GM11168 (cell line): Measurements from ENCODE around the gene TRIP13.
"Not testable (repeated sequence)": the region's sequence is repeated elsewhere in the genome, so short reads cannot be mapped to it uniquely, and the experiment has no call there.

Source experiments
- in situ Hi-C: fragments of 300-500 bp; cut with MboI; formaldehyde crosslinking; loops from one replicate; pipeline ENCODE4 v1.12.0; 2022; ENCODE audit warnings: low sequenced_read_pairs; ENCODE audit not compliant: unreplicated experiment

Gene TRIP13

DNA sequence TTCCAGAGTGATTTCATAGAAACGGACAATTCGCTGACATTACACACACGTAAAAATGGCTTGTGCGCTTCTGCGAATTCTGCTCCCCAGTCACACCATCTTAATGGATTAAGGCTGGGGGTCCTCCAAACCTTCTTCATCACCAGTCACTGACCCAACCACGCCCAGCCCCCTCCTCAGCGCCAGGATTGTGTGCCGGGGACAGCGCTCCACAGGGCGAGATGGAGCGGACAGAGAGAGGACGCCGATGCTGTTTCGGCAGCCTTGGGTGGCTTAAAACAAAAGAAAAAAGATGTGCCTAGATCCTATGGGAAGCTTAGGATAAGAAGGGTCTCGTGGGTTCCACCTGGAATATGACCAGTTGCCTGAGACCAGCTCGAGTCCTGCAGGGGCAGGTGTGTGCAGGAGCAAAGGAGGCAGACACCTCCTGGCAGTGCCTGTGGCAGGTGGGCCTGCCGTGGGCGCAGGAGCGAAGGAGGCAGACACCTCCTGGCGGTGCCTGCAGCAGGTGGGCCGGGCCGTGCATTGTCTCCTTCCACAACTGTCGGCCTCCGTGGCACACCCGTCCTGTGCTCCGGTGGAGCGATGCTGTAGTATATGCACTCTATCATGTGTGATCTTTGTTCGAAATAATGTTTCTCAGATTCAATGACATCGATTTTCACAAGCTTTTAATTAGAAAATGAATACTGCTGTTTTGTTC lies 20.9 kb upstream of the TRIP13 start:
- in situ Hi-C loops, result no loop called here

DNA sequence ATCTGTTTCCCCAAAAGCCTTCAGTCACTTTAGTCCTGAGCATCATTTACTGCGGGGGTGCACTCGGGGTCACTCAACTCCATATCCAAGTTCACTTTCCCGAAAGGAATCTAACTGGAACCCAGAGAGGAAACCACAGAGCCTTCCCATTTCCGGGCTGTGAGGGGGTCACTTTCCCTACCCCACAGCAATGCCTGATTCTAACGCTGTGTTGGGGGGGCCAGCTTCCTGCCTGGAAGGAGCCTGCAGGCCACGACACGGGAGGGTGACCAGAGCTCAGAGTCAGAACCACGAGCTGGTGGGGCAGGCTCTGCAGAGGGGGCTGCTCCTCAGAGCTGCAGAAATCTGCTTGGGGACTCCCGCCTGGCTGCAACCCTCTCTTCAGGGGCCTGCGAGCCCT lies 20.4 kb upstream of the TRIP13 start:
- in situ Hi-C loops, result no loop called here

DNA sequence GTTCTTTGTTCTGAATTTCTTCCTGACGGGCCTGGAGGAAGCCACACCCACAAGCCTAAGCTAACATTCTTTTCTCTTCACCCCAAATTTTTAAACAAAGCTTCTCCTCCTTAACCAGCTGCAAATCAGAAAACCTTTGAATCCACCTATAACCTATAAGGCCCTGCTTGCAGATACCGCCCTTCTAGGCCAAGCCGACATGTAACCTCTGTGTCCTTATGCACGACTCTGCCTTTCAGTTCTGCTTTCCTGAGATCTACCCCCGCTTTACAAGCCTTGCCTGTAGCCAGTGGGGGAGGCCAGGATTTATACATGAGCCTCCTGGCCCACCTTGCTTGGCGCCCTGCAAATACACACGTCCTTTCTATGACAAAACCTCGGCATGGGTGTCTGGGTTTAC lies 19.4 kb upstream of the TRIP13 start:
- in situ Hi-C loops, result no loop called here

DNA sequence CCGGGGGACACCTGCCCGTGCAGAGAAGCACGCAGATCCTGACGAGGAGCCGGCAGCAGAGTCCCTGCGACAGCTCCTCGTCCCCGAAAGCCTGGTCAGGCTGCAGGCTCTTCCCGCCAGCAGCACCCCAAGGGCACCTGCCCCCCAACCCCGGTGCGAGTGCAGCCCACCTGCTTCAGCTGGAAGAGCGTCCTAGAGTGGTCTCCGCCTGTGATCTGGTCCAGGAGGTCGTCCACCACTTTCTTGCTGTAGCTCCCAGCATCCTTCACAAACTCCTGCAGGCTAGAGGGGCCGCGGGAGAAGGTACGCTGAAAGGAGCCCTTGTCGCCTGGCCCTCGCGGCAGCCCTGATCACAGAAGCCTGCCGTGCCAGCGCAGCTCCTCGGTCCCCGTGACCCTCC lies 16.8 kb upstream of the TRIP13 start:
- in situ Hi-C loops, result no loop called here

DNA sequence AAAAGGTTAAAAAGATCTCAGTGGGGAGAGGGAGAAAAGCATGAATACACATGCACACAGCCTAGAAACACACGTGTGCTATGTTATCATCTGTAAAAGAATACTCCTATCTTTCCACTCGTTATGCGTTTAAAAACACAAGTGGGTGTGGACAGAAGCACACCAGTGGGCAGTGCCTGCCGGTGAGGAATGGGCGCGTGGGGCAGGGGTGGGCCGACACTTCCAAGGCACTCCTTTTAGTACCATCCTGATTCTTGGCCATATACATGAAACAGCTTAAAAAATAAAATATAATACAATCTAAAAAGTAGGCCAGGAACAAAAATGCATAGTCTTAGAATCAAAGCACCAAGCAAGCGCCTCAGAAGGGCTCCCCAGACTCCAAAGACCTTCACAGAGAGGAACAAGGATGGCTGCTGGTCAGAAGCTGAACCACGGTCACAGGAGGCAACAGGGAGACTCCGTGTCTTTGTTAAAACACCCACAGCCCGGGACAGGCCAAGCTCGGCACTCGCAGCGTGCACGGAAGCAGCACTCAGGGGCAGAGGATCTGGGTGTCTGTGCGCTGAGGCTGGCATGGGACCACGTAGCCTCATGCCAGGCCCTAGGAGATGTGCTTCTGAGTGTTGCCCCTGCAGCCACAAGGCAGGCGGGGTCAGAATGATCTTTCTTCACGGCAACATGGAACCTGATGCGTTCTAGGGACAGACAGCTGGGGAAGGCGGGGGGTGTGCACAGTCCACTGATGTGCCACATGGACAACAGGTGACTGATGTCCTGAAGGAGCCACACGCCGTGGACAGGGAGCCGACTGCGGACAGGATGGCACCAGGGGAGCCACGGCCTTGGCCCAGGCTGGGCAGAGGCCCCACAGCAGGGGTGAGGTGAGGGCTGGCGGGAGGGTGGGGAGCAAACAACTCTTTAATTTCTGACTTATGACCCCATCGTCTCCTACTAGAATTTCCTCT lies 16.0 kb upstream of the TRIP13 start:
- in situ Hi-C loops, result no loop called here

DNA sequence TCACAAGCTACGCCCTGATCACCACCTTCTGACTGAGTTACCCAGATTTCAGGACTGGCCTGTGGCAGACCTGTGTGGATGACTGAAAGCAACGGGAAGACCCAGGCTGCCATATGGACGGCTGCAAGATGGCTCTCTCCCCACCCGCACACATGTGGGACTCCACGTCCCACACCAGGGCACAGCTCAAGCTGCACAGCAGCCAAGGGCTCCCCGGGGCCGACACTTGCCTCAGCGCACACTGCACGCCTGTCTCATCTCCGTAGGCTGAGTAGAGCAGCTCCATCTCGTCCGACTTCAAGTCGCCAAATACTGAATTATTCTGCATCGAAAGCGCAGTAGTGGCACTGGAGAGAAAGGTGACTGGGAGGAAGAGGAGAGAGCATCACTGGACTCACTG lies 14.6 kb upstream of the TRIP13 start:
- in situ Hi-C loops, result no loop called here

DNA sequence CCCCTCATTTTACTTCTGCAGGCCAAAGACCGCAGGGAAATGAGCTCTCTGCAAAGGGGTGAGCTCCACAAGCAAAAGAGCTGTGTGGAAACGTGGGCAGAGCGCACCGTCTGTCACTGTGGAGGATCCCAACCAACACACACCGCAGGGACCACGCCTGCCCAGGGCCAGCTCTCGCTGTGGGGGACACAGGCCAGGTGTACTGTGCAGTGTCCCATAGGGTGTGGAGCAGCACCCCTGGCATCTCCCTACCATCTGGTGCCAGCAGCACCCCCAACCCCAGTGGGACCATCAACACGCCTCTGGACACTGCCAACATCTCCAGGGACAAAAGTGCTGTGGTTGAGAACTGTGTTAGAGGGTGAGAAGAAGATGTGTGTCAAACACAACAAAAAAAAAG lies 14.0 kb upstream of the TRIP13 start:
- in situ Hi-C loops, result not testable (repeated sequence)

DNA sequence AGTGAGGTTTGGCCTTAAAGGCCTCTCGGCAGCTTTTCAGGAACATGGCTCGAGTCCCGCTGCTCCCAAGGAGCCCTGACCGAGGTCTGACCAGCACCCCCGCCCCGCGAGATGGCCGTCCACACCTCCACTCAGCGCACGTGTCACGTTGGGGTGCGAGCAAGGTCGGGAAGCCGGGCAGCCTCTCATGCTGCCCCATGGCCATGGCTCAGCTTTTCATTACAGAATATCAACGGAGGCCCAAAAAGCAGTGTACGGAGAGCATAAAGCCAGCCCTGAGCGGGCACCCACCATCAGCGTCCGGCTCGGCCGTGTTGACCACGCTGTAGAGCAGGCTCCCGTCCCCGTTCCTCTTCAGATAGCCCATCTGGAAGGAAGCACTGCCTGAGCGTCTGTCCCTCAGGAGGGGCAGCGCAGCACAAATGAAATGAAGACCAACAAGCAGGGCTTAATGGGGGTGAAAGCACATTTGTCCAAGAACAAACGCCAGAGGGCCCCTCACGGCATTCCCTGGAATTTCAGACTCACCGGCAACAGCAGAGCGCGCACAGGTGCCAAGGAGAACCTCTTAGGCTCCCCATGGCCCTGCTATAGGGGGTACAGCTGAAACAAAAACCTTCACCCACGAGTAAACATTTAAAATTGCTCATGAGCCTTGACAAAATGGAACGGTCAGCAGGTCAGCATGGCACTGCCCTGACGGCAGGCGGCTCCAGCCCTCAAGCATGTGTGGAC lies 11.7 kb upstream of the TRIP13 start:
- in situ Hi-C loops, result no loop called here

DNA sequence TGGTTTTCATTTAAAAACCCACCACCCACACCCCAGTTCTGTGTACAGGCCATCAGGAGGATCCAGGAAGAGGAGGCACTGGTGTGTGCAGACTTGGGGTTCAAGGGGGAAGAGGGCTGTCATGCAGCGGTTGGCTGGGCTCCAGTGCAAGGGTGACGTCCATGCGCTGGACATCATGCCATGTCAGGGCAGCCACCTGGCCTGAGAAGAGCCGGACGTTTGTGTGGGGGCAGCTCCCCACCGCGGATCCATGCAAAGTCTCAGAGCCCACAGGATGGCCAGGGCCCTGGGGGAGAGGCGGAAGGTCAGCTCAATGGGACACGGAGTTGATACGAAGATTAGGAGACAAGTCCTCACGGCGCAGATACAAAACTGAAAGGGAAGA lies 11.1 kb upstream of the TRIP13 start:
- in situ Hi-C loops, result no loop called here

DNA sequence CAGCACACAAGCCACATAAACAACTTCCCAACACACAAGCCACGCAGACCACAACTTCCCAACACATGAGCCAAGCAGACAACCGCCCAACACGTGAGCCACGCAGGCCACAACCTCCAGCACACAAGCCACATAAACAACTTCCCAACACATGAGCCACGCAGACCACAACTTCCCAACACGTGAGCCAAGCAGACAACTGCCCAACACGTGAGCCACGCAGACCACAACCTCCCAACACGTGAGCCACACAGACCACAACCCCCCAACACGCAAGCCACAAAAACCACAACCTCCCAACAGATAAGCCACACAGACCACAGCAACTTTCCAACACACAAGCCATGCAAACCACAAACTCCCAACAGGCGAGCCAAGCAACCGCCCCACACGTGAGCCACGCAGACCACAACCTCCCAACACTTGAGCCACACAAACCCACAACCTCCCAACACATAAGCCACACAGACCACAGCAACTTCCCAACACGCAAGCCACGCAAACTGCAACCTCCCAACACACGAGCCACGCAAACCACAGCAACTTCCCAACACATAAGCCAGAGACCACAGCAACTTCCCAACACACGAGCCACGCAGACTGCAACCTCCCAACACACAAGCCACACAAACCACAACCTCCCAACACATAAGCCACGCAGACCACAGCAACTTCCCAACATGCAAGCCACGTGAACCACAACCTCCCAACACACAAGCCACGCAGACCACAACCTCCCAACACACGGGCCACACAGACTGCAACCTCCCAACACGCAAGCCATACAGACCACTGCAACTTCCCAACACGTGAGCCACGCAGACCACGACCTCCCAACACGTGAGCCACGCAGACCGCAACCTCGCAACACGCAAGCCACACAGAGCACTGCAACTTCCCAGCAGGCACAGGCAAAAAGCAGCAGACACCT lies 10.2 kb upstream of the TRIP13 start:
- in situ Hi-C loops, result no loop called here

DNA sequence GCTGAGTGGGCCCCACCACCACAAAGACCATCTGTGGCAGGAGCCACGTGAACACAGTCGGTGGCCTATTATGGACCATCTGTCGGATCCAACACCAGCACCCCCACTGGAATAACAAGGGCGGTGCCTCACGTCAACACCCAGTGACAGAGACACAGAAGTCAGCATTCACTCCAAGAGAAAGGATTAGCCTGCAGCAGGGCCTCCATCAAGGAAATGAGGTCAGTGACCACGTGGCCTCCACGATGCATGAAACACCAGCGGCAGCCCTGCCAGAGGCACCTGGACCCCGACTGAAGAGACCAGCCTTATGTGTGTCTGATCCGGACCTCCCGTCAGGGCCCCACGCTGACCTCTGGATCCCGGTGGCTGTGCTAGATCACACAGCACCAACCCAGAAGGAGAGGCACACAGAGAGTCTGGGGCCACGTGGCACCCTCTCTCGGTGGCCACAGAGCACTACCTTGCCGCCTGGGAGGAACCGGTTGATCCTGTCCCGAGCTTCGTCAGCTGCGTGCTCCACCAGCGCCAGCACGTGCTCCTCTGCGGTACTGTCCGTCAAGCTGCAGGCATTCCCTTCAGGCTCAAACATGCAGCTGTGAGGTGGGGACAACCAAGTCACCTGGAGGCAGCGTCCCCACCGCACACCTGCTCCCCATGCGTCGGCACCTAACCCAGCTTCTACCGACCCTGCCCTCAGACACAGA lies 9.1 kb upstream of the TRIP13 start:
- in situ Hi-C loops, result no loop called here

DNA sequence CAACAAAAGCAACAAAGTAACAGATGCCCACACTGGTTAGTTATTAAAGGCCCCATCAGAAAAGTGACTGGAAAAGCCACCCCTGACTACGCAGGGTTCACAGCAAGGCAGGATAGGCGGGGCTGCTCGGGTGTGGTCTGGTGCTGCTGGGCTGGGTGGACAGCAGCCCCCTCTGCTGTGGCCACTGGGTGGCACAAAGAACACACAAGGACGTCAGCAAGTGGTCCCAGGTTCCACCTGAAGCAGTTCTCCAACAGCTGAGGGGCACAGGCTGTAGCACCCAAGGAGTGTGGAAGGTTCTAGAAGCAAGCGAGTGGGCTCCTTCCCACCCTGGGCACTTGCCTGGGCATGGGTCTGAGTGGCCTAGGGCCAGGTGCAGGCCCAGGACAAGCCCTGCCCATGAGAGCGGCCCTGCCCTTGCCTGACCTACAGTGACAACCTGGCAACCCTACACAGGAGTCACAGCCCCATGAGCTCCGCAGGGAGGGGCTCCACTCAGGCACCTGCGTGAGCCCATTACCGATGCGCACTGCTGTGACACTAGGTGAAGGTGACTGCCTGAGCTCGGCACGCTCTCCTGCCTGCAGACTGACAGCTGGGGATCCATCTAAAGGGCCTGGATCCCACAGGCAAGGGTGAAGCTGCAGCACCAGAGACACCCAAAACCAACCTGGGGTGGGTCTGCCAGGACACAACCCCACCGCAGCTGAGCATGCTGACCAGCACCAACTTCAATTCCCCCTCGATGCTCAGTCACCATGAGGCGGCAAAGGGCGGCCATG lies 8.1 kb upstream of the TRIP13 start:
- in situ Hi-C loops, result no loop called here

DNA sequence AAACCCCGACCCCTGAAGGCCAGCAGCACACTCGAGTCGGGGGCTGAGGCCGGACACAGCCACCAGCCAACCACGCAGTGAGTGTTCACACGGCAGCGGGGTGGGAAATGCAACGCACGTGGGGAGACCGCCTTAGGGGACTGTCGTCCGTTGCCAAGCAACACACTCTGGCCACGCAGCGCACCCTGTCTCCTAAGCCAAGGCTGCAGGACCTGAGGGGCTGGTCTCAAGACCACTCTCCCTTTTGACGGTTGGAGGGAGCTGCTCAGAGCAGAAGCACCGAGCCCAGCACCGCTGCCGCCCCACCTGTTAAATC lies 7.6 kb upstream of the TRIP13 start:
- in situ Hi-C loops, result no loop called here

DNA sequence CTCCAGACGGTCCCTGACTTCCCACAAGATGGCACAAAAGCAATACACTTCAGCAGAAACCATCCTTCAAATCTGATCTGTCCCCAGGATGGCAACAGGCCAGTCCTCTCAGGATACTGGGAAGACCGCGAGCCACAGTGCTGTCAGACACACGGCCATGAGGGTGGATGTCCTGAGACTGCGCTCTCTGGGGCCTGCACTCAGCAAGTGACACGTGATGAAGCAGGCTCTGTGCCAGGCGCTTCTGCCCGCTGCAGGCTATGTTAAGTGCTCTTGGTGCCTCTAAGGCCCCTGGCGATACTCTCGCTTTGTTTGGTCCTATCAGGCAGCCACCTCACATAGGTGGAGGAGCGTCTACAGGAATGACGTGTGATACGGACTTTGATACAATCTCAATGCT lies 7.2 kb upstream of the TRIP13 start:
- in situ Hi-C loops, result no loop called here

DNA sequence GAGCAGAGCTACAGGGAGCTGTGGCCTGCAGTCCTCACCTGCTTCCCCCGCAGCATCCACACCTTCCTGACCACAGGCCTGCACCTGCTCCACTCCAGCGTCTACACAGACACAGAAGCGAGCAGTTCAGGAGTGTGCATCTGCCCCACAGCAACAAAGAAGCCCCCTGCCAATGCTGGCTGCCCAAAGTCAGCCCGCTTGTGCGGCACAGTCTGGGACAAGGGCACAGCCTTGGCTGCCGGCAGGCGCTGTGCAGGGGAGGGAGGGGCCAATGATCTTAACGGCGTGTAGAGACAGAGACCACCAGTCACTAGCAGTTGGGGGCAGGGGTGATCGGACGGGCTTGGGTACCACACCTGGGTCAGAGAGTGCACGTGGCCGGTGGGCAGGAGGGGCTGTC lies 6.6 kb upstream of the TRIP13 start:
- in situ Hi-C loops, result no loop called here

DNA sequence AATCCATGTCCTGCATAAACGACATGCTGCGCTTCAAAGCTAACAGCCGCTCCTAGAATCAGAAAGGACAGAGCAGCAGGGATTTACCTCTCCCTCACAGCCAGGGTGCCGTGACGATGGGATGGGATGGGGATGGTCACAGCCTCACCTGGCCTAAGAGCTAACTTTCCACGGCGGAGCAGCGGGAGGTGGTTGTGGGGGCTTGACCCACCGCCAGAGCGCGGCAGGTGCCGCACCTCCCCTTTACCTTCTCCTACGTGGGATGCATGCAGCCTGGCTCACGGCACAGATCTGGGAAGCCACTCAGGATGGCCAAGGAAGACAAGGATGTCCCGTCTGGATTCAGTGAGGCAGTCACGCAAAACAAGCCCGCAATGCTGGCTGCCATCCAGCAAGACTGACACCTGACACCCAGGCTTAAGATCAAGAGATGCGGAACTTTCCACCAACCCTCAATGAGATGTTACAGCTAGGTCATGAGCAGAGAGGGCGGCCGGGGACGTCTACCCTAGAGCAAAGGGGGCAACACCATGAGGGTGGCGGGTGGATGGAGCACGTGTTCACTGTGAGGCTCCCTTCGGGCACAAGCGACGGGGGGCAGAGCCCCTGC lies 5.9 kb upstream of the TRIP13 start:
- in situ Hi-C loops, result no loop called here

DNA sequence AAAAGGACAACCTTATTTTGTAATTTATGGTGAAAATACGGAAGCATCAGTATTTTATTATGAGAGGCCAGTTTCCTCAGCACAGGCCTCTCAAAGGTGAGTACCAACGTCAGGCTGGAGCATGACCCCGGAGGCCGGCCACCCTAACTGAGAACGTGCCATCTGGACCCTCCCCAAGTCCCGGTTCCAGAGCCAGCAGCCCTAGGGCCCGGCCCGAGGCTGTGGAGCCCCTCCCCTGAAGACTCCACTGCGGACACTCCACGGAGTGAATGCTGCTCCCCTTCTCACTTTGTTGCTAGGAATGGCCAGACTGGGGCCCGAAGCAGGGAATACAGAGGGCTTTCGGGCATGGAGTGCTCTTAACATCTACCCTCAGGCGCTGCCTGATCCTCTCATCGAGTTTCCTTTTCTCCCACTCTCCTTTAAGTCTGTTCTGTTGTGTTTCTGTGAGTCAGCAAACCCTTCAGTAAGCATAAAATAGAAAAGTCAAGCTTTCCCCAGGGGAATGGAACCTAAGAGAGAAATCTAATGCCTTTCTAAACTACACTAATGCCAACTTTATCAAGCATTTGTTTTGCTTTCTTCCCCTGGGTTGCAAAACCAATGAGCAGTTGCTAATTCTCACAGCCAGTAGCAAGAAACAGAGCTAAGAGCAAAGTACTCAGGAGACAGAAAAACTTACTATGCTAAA lies 4.6 kb upstream of the TRIP13 start:
- in situ Hi-C loops, result no loop called here

DNA sequence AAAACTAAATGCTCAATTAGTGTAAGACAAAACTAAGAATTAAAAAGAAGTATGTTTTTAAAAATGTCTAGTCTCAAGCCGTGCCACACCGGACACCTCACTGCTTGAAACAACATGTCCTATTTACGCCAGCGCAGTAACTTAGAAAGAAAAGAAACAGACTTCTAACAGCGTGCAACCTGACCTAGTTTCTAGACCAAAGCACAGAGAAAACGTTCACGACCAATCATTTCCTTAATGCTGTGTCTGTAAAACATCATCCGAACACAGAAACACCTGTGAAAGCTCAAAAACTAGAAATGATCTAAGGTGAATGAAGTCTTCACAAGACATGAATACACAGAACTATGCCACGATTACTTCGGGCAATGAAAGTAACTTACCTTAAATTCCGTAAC lies 4.0 kb upstream of the TRIP13 start:
- in situ Hi-C loops, result no loop called here
